ENCODE data around the gene ELOVL6. TPM values are rescaled to one million over a fixed set of nuclear protein-coding genes. Genes with fewer than 3 reads are reported as not detected.

ELOVL6 gene
- total RNA-seq, 1 experiment from 2014 or later: 38.7 TPM

DNA sequence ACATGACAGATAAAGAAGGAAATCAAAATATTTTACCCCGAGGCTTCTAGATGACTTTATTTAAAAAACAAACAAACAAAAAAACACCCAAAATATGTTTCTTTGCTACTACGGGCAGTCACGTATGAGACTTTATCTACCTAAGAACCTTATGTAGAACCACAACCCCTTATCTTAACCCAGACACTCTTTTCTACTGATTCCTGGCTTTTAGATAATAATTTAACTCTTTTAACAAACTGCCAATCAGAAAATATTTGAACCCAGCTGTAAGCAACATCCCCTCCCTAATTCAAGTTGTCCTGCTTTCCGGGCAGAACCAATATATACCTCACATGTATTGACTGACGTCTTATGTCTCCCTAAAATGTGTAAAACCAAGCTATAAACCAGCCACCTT lies 15.4 kb downstream of the ELOVL6 start:
- H3K27ac ChIP-seq (ENCODE audit: low read depth, low read length): no peak overlapping the region
- ChIA-PET RAD21 (ENCODE audit: low non-redundant PET in 1 of 2, low total read pairs in 2 of 2, uncharacterized antibody in 2 of 2, unreplicated experiment in 2 of 2) (no interaction called here), POLR2A (interaction anchor here (1.3 kb wide), 1 partner anchor 11 kb away, joined by 3 read pairs; no protein-coding TSS in a partner anchor), CTCF (no interaction called here)
- BruUV-seq (replicated peaks): no TSS peak
- H3K79me2 ChIP-seq (ENCODE audit: insufficient read depth, low read length): peaks cover 41% of the 10 kb centered on the region
- H2AFZ ChIP-seq (ENCODE audit: low read depth, low read length, poor library complexity, severe bottlenecking): no peak overlapping the region
- no peak overlapping the region for H3K4me2 ChIP-seq (ENCODE audit: low read length)
- H3K4me3 ChIP-seq (replicated peaks in 1 of 2; ENCODE audit: low read depth in 1 of 2, low read length in 2 of 2): no peak overlapping the region
- H3K4me1 ChIP-seq (ENCODE audit: control insufficient read depth in 1 of 2, insufficient read depth in 2 of 2, low read length in 2 of 2): peaks cover 2 to 10% of the 10 kb centered on the region in 2 experiments; a peak in 1 of 4 replicates
- no peak overlapping the region for H3K9ac ChIP-seq (ENCODE audit: low read length)
- no peaks in the 10 kb centered on the region for H4K20me1 ChIP-seq (ENCODE audit: insufficient read depth)
- H3K9me2 ChIP-seq (ENCODE audit: insufficient read depth): no peaks in the 10 kb centered on the region
- no peaks in the 10 kb centered on the region for H3K36me3 ChIP-seq (ENCODE audit: control insufficient read depth in 1 of 2, insufficient read depth in 2 of 2, low read length in 2 of 2)
- H3K27me3 ChIP-seq (ENCODE audit: insufficient read depth, low read length): no peaks in the 10 kb centered on the region
- intact Hi-C loops (cut with micrococcal nuclease): no loop called here
- no peak for DNase-seq (ENCODE audit: low read depth, low spot score)
- no peak for ATAC-seq
- H3K9me3 ChIP-seq (ENCODE audit: control insufficient read depth in 1 of 2, insufficient read depth in 1 of 2, low read depth in 1 of 2, low read length in 2 of 2): no peaks in the 10 kb centered on the region
- no peak for TF ChIP-seq ELF1 (IDR thresholded peaks at IDR 0.05; ENCODE audit: borderline replicate concordance, low read depth)
- TF ChIP-seq ZNF274 (IDR thresholded peaks at IDR 0.05; ENCODE audit: low read depth, low read length): no peak
- no peak for TF ChIP-seq EZH2 (IDR thresholded peaks at IDR 0.05)
- TF ChIP-seq, protein P1, sequence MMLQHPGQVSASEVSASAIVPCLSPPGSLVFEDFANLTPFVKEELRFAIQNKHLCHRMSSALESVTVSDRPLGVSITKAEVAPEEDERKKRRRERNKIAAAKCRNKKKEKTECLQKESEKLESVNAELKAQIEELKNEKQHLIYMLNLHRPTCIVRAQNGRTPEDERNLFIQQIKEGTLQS (IDR thresholded peaks at IDR 0.05): no peak
- TF ChIP-seq FOSL1 (IDR thresholded peaks at IDR 0.05; ENCODE audit: low read depth): no peak
- no peak for TF ChIP-seq YY1 (IDR thresholded peaks at IDR 0.05; ENCODE audit: extremely low read depth, insufficient replicate concordance, low read depth, low read length)
- TF ChIP-seq RAD21 (IDR thresholded peaks at IDR 0.05; ENCODE audit: low read depth): no peak
- no peak for TF ChIP-seq ZFX (IDR thresholded peaks at IDR 0.05)
- TF ChIP-seq, protein P2, sequence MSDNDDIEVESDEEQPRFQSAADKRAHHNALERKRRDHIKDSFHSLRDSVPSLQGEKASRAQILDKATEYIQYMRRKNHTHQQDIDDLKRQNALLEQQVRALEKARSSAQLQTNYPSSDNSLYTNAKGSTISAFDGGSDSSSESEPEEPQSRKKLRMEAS (IDR thresholded peaks at IDR 0.05): no peak
- TF ChIP-seq, protein P3, sequence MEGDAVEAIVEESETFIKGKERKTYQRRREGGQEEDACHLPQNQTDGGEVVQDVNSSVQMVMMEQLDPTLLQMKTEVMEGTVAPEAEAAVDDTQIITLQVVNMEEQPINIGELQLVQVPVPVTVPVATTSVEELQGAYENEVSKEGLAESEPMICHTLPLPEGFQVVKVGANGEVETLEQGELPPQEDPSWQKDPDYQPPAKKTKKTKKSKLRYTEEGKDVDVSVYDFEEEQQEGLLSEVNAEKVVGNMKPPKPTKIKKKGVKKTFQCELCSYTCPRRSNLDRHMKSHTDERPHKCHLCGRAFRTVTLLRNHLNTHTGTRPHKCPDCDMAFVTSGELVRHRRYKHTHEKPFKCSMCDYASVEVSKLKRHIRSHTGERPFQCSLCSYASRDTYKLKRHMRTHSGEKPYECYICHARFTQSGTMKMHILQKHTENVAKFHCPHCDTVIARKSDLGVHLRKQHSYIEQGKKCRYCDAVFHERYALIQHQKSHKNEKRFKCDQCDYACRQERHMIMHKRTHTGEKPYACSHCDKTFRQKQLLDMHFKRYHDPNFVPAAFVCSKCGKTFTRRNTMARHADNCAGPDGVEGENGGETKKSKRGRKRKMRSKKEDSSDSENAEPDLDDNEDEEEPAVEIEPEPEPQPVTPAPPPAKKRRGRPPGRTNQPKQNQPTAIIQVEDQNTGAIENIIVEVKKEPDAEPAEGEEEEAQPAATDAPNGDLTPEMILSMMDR (IDR thresholded peaks at IDR 0.05 in 2 of 3, conservative IDR thresholded peaks at IDR 0.05 in 1 of 3; ENCODE audit: borderline replicate concordance in 1 of 3, insufficient read depth in 1 of 3, low read depth in 2 of 3, low read length in 2 of 3): no peak
- TF ChIP-seq TCF7L2 (IDR thresholded peaks at IDR 0.05; ENCODE audit: borderline replicate concordance, extremely low read depth, insufficient read depth, insufficient read length): no peak
- TF ChIP-seq, protein P4, sequence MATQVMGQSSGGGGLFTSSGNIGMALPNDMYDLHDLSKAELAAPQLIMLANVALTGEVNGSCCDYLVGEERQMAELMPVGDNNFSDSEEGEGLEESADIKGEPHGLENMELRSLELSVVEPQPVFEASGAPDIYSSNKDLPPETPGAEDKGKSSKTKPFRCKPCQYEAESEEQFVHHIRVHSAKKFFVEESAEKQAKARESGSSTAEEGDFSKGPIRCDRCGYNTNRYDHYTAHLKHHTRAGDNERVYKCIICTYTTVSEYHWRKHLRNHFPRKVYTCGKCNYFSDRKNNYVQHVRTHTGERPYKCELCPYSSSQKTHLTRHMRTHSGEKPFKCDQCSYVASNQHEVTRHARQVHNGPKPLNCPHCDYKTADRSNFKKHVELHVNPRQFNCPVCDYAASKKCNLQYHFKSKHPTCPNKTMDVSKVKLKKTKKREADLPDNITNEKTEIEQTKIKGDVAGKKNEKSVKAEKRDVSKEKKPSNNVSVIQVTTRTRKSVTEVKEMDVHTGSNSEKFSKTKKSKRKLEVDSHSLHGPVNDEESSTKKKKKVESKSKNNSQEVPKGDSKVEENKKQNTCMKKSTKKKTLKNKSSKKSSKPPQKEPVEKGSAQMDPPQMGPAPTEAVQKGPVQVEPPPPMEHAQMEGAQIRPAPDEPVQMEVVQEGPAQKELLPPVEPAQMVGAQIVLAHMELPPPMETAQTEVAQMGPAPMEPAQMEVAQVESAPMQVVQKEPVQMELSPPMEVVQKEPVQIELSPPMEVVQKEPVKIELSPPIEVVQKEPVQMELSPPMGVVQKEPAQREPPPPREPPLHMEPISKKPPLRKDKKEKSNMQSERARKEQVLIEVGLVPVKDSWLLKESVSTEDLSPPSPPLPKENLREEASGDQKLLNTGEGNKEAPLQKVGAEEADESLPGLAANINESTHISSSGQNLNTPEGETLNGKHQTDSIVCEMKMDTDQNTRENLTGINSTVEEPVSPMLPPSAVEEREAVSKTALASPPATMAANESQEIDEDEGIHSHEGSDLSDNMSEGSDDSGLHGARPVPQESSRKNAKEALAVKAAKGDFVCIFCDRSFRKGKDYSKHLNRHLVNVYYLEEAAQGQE (IDR thresholded peaks at IDR 0.05; ENCODE audit: low read depth): no peak
- no peak for TF ChIP-seq EGR1 (IDR thresholded peaks at IDR 0.05; ENCODE audit: low read depth)
- TF ChIP-seq JUND (IDR thresholded peaks at IDR 0.05): no peak
- TF ChIP-seq SIN3A (IDR thresholded peaks at IDR 0.05; ENCODE audit: low read depth): no peak
- TF ChIP-seq CBX3 (IDR thresholded peaks at IDR 0.05; ENCODE audit: low read depth): no peak
- no peak for TF ChIP-seq EZH2phosphoT487 (IDR thresholded peaks at IDR 0.05; ENCODE audit: borderline replicate concordance)
- TF ChIP-seq, protein P5, sequence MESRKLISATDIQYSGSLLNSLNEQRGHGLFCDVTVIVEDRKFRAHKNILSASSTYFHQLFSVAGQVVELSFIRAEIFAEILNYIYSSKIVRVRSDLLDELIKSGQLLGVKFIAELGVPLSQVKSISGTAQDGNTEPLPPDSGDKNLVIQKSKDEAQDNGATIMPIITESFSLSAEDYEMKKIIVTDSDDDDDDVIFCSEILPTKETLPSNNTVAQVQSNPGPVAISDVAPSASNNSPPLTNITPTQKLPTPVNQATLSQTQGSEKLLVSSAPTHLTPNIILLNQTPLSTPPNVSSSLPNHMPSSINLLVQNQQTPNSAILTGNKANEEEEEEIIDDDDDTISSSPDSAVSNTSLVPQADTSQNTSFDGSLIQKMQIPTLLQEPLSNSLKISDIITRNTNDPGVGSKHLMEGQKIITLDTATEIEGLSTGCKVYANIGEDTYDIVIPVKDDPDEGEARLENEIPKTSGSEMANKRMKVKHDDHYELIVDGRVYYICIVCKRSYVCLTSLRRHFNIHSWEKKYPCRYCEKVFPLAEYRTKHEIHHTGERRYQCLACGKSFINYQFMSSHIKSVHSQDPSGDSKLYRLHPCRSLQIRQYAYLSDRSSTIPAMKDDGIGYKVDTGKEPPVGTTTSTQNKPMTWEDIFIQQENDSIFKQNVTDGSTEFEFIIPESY (IDR thresholded peaks at IDR 0.05; ENCODE audit: extremely low read depth, insufficient replicate concordance, low read length): no peak
- TF ChIP-seq POLR2AphosphoS5 (IDR thresholded peaks at IDR 0.05; ENCODE audit: low read depth, low read length): no peak
